ENCODE data around the gene ORC3.
A peak's percentile ranks its signal among the peaks of the same experiment; 100 is the strongest.
"Not testable (repeated sequence)": the region's sequence is repeated elsewhere in the genome, so short reads cannot be mapped to it uniquely, and the experiment has no call there.

Gene ORC3

DNA sequence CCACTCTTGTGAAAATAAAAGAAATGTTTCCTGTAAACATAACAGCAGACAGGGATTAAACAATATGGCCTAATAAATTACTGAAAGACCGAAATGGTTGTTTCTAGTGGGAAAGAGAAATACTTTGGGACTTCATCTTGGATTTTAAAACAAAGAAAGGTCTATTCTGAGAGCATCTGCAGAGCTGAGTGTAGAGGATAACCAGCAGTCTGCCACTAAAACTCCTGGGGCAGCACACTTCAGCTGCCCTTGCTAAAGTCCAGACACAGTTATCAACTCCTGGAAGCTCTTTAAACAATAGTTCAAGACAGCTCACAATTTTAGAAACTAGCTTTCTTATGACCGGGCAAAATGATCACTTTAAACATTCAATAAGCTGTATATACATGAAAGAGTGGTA, 73.5 kb downstream of the ORC3 start:
- DNase-seq: no peak

- DNase-seq: no peak
These were observed 75.1 kb downstream of the ORC3 start for GRCh38 chr6:87664921-87665485.

- no peak for DNase-seq
These were observed 77.1 kb downstream of the ORC3 start for GRCh38 chr6:87667032-87667431.

DNA sequence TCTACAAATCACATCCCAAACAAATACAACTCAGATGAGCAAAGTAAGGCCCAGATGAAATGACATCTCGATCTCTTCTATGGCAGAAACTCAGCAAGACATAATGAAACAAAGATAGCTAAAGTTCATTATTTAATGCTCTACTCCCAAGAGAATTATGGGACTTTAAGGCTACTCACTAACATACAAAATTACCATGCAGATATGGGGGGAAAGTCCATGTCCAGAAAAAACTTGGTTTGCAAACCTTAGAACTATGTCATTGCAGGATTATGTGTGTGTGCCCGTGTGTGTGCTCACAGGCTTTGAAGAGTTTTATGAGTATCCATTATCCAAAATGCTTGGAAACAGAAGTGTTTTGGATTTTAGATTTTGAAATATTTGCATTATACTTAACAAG, 78.1 kb downstream of the ORC3 start:
- no peak for DNase-seq

DNA sequence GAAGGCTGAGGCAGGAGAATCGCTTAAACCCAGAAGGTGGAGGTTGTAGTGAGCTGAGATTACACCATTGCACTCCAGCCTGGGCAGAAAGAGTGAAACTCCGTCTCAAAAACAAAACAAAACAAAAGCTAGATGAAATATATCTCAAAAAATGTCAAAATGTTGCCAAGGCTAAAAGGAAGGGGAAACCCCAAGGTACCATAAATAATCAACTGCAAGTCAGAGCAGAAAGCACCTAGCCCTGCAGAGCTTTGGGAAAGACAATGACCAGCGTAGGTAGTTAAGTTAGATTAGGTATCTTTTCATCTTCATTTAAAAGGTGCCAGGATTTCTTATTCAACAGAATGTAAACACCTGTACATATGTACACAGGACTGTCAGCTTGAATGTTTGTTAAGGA, 79.1 kb downstream of the ORC3 start:
- DNase-seq: no peak

GRCh38 chr6:87670707-87671106, 80.8 kb downstream of the ORC3 start:
- no peak for DNase-seq

DNA sequence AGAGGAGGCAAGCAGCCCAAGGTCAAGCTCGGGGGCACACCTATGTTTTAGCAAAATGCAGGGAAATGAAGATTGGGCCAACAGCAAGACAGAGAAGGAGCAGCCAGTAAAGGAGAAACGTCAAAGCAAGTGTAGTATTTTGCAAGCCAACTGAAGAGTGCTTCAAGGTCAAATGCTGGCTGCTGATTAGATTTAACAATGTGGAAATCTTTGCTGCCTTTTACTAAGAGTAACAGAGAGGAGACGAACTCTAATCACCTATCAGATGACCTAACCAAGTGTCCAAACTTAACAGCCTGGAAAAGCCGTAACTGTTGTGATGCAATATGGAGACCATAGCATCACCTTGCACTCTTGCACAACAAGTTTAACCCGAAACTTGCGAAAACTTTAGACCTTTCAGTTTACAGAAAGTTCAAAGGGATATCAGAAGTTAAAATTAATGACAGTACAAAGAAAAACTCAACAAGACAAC, 81.7 kb downstream of the ORC3 start:
- DNase-seq: no peak

DNA sequence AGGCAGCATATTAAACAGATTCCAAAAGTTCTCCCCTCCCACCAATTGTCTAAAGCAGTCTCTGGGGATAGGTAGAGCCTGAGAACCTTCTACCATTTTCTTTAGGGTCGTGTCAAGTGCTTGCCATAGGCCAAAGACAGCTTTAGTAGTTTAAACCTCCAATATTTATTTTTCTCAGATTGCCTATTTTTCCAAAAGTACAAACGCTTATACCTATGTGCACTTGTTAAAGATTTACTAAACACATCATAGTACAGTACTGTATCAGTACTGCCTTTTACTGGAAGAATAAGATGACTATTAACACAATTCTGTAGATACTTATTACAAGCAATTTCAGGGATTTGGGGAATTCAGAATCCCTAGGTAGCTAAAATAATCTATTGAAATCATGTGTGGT, 82.7 kb downstream of the ORC3 start:
- no peak for DNase-seq

DNA sequence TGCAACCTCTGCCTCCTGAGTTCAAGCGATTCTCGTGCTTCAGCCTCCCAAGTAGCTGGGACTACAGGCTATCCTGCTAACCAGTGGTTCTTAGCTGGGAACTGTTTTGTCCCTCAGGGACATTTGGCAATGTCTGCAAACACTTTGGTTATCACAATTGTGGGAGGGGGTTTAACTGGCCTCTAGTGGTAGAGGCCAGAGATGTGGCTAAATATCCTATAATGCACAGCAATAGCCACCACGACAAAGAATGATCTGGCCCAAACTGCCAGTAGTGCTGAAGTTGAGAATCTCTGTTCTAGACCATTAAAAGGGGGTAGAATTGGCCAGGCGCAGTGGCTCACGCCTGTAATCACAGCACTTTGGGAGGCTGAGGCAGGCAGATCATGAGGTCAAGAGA, 83.3 kb downstream of the ORC3 start:
- no peak for DNase-seq

DNA sequence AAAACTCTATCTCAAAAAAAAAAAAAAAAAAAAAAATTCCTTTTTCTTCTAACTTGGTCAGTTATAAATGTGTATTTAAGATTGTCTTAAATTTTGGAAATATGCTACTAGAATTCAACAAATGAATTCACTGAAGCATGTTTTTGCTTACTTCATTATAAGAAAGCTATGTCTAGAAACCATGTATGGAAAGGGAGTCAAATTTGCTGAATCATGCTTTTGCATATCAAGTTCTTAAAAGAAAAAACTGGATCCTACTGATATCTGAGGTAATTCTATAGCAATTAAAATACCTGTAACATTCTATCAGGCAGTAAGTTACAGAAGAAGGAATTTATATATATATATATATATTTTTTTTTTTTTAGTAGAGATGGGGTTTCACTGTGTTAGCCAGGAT, 84.4 kb downstream of the ORC3 start:
- no peak for DNase-seq

- DNase-seq: no peak
These were observed 85.2 kb downstream of the ORC3 start for GRCh38 chr6:87675004-87675681.

GRCh38 chr6:87682310-87682709, 92.4 kb downstream of the ORC3 start:
- no peak for DNase-seq

DNA sequence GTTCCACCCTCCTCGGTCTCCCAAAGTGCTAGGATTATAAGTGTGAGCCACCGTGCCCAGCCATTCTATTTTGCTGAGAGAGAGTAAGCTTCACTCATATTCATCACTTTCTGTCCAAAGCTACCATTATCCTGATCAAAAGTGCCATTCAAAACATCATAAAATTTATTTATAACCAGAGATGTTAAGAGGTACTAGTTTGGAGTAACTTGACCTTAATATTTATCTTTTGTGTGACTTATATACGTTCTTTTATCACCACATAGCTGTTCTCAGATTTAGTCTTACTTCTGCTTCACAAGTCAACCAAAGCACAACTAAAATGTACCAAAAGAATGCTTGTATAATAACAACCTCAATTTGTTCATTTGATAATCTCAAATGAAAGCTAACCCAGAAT, 94.0 kb downstream of the ORC3 start:
- no peak for DNase-seq

DNA sequence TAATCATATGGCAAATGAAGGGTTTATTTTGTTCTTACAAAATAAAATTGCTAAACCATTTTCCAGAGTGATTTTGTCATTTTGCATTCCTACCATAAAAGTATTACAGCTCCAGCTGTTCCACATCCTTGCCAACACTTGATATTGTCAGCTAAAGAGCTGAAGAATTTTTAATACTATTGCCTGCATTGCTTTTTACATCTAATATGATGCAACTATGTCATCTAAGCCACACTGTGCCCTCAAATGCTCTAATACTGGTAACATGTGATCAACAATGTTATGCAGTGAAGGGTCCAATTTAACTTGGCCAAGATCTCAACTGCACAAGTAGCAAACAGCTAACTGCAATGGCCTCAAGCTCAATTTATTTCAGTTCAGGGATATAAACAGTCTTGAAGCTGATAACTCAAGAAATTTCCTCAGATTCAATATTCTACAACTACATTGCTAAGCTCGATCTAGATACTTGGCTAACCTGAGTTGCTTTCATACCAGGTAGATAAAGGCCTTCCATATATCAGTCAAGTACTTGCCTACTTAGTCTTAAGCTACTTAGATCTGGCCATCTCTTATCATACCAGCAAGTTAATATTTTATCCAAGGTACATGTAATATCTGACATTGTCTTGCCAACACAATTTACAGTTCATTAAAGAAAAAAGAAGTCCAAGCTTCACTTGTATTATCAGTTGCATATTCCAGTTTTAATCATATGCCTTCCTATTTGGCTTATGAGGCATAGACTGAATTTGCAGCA, 95.1 kb downstream of the ORC3 start:
- no peak for DNase-seq

DNA sequence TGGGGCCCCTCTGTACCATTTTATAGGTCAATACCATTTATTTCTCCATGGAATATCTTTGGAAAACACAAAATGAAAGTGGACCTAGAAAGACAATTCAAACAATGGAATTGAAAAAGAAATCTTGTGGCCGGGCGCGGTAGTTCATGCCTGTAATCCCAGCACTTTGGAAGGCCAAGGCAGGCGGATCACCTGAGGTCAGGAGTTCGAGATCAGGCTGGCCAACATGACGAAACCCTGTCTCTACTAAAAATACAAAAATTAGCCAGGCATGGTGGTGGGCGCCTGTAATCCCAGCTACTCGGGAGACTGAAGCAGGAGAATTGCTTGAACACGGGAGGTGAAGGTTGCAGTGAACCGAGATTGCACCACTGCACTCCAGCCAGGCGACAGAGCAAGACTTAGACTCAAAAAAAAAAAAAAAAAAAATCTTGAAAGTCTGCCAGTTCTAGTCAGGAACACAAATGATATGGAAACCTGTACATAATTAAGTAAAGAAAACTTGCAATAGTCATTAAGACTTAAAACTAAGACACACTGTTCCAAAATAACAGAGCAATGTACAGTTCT, 96.8 kb downstream of the ORC3 start:
- not testable (repeated sequence) for DNase-seq

GRCh38 chr6:87687296-87687695, 97.4 kb downstream of the ORC3 start:
- DNase-seq: no peak

DNA sequence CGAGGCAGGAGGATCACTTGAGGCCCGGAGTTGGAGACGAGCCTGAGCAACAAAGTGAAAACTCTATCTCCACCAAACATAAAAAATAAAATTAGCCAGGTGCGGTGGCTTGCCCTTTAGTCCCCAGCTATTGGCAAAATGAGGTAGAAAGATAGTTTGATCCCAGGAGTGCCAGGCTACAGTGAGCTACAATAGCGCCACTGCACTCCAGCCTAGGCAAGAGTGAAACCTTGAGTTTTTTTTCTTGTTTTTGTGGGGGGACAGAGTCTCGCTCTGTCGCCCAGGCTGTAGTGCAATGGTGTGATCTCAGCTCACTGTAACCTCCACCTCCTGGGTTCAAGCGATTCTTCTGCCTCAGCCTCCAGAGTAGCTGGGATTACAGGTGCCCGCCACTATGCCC, 98.0 kb downstream of the ORC3 start:
- DNase-seq: not testable (repeated sequence)

DNA sequence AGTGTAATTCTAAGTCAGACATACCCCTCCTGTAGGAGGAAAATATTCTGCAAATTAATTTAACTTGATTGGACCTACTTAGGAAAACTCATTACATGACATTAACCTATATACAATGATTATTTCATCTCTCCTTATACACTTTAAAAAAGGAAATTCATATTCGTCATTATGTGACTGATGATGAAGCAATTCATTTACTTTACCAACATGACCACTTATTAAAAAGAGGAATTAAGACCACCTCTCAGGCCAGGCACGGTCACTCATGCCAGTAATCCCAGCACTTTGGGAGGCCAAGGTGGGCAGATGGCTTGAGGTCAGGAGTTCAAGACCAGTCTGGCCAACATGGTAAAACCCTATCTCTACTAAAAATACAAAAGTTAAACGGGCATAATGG, 100.5 kb downstream of the ORC3 start:
- DNase-seq: no peak

DNA sequence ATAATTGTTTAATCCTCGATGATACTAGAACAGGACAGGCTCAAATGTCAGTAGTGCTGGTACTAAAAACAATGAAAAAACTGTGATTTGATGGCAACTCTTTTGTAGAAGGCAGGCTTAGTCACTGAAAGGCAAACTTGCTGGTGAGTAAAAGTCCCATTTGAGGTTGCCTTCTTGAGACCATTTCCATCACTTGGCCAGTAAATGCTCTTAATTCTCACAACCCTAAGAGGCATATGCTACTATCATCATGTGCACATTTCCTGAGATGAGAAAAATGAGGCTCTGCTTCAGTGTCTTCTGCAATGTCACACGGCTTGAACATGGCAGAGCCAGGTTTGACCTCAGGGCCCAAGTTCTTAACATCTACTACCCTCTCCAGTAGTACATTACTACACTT, 102.2 kb downstream of the ORC3 start:
- DNase-seq: no peak

DNA sequence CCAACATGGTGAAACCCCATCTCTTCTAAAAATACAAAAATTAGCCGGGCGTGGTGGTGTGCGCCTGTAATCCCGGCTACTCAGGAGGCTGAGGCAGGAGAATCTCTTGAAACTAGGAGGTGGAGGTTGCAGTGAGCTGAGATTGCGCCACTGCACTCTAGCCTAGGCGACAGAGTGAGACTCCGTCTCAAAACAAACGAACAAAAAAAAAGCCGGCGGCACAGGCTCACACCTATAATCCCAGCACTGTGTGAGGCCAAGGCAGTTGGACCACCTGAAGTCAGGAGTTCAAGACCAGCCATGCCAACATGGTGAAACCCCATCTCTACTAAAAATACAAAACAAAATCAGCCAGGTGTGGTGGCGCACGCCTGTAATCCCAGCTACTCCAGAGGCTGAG, 106.9 kb downstream of the ORC3 start:
- DNase-seq: not testable (repeated sequence)

DNA sequence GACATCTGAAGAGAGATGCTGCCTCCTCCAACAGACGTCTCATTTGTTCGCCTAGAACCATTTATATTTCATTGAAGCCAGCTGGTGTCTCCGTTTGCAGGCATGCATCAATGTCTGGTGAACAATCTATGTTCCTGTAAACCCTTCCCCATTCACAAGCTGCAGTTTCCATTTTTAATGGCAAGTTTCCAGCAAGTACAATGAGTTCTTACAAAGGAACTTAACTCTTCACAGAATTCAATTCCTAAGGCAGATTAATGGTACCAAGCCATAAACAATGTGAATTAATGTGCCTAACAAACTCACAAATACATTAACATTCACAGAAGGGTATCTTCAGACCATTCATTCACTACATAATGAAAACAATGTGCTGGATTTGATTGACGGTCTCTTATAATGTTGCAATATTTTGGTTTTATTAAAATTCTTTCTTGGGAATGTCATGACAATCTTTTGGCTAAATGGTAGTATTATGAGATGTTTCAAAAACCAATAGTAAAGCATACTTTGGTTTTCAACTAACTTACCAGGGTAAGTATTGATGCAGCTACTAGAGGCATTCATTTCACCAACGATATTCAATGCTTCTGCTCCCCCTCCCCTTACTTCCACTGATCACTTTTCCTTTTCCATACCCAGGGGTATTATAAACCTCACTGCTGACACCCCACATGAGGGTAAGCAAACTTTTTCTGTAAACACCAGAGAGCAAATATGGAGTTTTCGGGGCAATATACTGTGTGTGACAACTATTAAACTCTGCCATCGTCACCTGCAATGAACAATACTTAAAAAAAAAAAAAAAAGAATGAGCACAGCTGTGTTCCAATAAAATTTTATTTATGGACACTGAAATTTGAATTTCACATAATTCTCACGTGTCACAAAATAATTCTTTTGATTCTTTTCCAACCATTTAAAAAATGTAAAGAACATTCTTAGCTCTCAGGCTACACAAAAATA, 107.9 kb downstream of the ORC3 start:
- DNase-seq: no peak

DNA sequence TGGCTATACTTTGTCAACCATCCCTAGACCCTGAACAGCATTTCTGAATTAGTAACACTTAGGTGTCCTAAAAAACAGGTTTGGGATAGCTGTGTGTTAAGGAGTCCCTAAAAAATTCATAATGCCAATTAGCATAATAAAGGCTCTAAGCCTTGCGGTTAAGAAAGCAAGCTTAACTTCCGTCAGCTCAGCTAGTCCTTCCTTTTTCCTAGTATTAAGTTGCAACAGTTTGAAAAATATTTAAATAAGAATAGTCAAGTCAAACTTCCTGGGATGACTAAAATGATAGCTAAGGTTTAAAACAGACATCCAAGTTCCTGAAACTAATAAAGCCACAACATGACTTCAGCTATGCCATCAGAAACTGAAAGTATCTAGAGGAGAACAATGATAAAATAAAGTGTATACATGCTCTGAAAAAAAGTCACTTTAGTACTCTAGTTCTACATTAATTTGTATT, 108.6 kb downstream of the ORC3 start:
- peak; percentile 45 for DNase-seq

GRCh38 chr6:87699576-87699975, 109.6 kb downstream of the ORC3 start:
- DNase-seq: no peak

All from CD4-positive, alpha-beta T cell treated with Interleukin-17A for 1 hour (primary cell).